Type B pancreatic cell (in vitro differentiated cells): ENCODE results near the gene PDLIM5. TPM values are rescaled to one million over a fixed set of nuclear protein-coding genes. Genes with fewer than 3 reads are reported as not detected.

Source experiments
- DNase-seq: peaks from one replicate; pipeline ENCODE4 v3.0.0; 2021; ENCODE audit warnings: mixed read lengths; ENCODE audit not compliant: unreplicated experiment; ENCODE audit errors: extremely low spot score
- H3K27ac Mint-ChIP-seq: 2 replicates; pipeline ENCODE4 v1.8.0; 2021; ENCODE audit warnings: mild to moderate bottlenecking, mixed read lengths
- H3K27me3 Mint-ChIP-seq: 2 replicates; pipeline ENCODE4 v1.8.0; 2021; ENCODE audit warnings: mixed read lengths
- H3K36me3 Mint-ChIP-seq: 2 replicates; pipeline ENCODE4 v1.8.0; 2021; ENCODE audit warnings: mixed read lengths
- H3K4me1 Mint-ChIP-seq: one replicate; pipeline ENCODE4 v1.8.0; 2021; ENCODE audit warnings: mixed read lengths; ENCODE audit not compliant: unreplicated experiment
- H3K4me3 Mint-ChIP-seq: 2 replicates; pipeline ENCODE4 v1.8.0; 2021; ENCODE audit warnings: mild to moderate bottlenecking, mixed read lengths
- H3K9me3 Mint-ChIP-seq: 2 replicates; pipeline ENCODE4 v1.8.0; 2021; ENCODE audit warnings: mixed read lengths
- CTCF ChIP-seq: fragments of 200-600 bp; sonication (generic); conservative IDR thresholded peaks from 2 replicates; pipeline ENCODE4 v1.5.0; 2021; ENCODE audit warnings: antibody characterized with exemption, mild to moderate bottlenecking
- total RNA-seq: library from RNA; stranded (reverse); gene quantifications from 2 replicates; pipeline ENCODE4 v1.2.1, GENCODE V29; 2021; ENCODE audit warnings: low replicate concordance

The PDLIM5 gene
- total RNA-seq, 1 donor from 2014 or later: 76.7 TPM

- Mint-ChIP-seq H3K27me3 (peaks cover 19% of the 10 kb centered on the region), H3K9me3 (no peaks in the 10 kb centered on the region), H3K27ac (no peak overlapping the region)
Measured at GRCh38 chr4:94416335-94416734, 35.4 kb upstream of the PDLIM5 start.

GRCh38 chr4:94416981-94417380 is 34.8 kb upstream of the PDLIM5 start:
- TF ChIP-seq CTCF: no peak
- DNase-seq: no peak
- Mint-ChIP-seq H3K4me3 (no peak overlapping the region), H3K36me3 (no peaks in the 10 kb centered on the region), H3K27me3 (peaks cover 19% of the 10 kb centered on the region), H3K27ac (no peak overlapping the region), H3K9me3 (no peaks in the 10 kb centered on the region), H3K4me1 (peaks cover 19% of the 10 kb centered on the region)

More at GRCh38 chr4:94416335-94416734, 35.4 kb upstream of the PDLIM5 start:
- no peak for TF ChIP-seq CTCF
- peaks cover 19% of the 10 kb centered on the region for H3K4me1 Mint-ChIP-seq
- no peaks in the 10 kb centered on the region for H3K36me3 Mint-ChIP-seq
- H3K4me3 Mint-ChIP-seq: no peak overlapping the region
- DNase-seq: no peak

- no peak for TF ChIP-seq CTCF
- peak overlapping the region; percentile 1 for H3K27ac Mint-ChIP-seq
- no peak overlapping the region for H3K4me3 Mint-ChIP-seq
- peaks cover 4% of the 10 kb centered on the region for H3K36me3 Mint-ChIP-seq
- H3K9me3 Mint-ChIP-seq: peaks cover 8% of the 10 kb centered on the region
- H3K27me3 Mint-ChIP-seq: peaks cover 21% of the 10 kb centered on the region
- H3K4me1 Mint-ChIP-seq: peaks cover 6% of the 10 kb centered on the region
- no peak for DNase-seq
Measured at GRCh38 chr4:94419549-94419948, 32.2 kb upstream of the PDLIM5 start.

GRCh38 chr4:94419956-94420355 is 31.8 kb upstream of the PDLIM5 start:
- no peak for TF ChIP-seq CTCF
- Mint-ChIP-seq H3K27me3 (peaks cover 21% of the 10 kb centered on the region), H3K36me3 (peaks cover 4% of the 10 kb centered on the region), H3K4me3 (no peak overlapping the region), H3K9me3 (peaks cover 9% of the 10 kb centered on the region), H3K4me1 (peaks cover 6% of the 10 kb centered on the region), H3K27ac (peak overlapping the region; percentile 1)
- no peak for DNase-seq

- Mint-ChIP-seq H3K9me3 (peaks cover 9% of the 10 kb centered on the region), H3K36me3 (peaks cover 4% of the 10 kb centered on the region), H3K4me3 (no peak overlapping the region), H3K27me3 (peaks cover 21% of the 10 kb centered on the region), H3K27ac (no peak overlapping the region), H3K4me1 (peaks cover 6% of the 10 kb centered on the region)
- TF ChIP-seq CTCF: no peak
- DNase-seq: no peak
Measured at GRCh38 chr4:94420356-94420755, 31.4 kb upstream of the PDLIM5 start.

GRCh38 chr4:94426783-94427182 is 25.0 kb upstream of the PDLIM5 start:
- Mint-ChIP-seq H3K27ac (no peak overlapping the region), H3K27me3 (peaks cover 9% of the 10 kb centered on the region), H3K9me3 (peaks cover 9% of the 10 kb centered on the region), H3K4me1 (no peaks in the 10 kb centered on the region), H3K4me3 (no peak overlapping the region), H3K36me3 (peaks cover 4% of the 10 kb centered on the region)
- no peak for TF ChIP-seq CTCF
- no peak for DNase-seq
